Measurements from ENCODE around the gene CCDC138.

The CCDC138 gene

DNA sequence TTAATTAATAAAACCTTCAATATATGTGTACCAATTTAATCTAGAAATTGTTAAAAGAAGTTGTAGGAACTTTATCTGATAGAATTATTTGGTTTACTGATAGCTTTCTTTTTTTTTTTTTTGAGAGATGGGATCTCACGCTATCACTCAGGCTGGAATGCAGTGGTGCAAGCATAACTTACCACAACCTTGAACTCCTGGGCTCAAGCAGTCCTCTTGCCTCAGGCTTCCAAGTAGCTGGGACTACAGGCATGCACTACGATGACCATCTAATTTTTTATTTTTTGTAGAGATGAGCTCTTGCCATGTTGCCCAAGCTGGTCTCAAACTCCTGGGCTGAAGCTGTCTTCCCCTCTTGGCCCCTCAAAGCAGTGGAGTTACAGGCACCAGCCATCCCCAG, 66.8 kb downstream of the CCDC138 start (continued):
- TF ChIP-seq, protein P1, sequence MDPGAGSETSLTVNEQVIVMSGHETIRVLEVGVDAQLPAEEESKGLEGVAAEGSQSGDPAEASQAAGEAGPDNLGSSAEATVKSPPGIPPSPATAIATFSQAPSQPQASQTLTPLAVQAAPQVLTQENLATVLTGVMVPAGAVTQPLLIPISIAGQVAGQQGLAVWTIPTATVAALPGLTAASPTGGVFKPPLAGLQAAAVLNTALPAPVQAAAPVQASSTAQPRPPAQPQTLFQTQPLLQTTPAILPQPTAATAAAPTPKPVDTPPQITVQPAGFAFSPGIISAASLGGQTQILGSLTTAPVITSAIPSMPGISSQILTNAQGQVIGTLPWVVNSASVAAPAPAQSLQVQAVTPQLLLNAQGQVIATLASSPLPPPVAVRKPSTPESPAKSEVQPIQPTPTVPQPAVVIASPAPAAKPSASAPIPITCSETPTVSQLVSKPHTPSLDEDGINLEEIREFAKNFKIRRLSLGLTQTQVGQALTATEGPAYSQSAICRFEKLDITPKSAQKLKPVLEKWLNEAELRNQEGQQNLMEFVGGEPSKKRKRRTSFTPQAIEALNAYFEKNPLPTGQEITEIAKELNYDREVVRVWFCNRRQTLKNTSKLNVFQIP (CRISPR knock-in tag; IDR thresholded peaks at IDR 0.05; ENCODE audit: borderline replicate concordance, low read depth): no peak

DNA sequence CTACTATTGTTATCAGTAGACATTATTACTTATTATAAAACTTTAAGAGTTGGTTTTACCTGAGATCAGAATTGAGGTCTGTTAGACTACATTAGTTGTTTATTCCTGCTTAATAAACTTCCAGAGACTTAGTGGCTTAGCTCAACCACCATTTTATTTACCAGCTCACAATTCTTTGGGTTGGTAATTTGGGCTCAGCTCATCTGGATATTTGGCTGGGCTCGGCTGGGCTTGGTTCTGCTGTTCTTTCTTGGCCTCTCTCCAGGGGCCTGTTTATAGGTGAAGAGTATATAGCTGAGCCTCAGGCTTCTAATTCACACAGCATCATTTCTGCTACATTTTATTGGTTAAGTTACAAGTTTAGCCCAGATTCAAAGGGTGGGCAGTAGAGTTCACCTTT, 67.9 kb downstream of the CCDC138 start:
- TF ChIP-seq, protein P2, sequence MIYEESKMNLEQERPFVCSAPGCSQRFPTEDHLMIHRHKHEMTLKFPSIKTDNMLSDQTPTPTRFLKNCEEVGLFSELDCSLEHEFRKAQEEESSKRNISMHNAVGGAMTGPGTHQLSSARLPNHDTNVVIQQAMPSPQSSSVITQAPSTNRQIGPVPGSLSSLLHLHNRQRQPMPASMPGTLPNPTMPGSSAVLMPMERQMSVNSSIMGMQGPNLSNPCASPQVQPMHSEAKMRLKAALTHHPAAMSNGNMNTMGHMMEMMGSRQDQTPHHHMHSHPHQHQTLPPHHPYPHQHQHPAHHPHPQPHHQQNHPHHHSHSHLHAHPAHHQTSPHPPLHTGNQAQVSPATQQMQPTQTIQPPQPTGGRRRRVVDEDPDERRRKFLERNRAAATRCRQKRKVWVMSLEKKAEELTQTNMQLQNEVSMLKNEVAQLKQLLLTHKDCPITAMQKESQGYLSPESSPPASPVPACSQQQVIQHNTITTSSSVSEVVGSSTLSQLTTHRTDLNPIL (CRISPR knock-in tag; IDR thresholded peaks at IDR 0.05; ENCODE audit: low read depth): no peak
- TF ChIP-seq CSDC2 (CRISPR knock-in tag; IDR thresholded peaks at IDR 0.05): no peak
- TF ChIP-seq, protein P3, sequence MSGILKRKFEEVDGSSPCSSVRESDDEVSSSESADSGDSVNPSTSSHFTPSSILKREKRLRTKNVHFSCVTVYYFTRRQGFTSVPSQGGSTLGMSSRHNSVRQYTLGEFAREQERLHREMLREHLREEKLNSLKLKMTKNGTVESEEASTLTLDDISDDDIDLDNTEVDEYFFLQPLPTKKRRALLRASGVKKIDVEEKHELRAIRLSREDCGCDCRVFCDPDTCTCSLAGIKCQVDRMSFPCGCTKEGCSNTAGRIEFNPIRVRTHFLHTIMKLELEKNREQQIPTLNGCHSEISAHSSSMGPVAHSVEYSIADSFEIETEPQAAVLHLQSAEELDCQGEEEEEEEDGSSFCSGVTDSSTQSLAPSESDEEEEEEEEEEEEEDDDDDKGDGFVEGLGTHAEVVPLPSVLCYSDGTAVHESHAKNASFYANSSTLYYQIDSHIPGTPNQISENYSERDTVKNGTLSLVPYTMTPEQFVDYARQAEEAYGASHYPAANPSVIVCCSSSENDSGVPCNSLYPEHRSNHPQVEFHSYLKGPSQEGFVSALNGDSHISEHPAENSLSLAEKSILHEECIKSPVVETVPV (CRISPR knock-in tag; IDR thresholded peaks at IDR 0.05): no peak
- TF ChIP-seq, protein P4, sequence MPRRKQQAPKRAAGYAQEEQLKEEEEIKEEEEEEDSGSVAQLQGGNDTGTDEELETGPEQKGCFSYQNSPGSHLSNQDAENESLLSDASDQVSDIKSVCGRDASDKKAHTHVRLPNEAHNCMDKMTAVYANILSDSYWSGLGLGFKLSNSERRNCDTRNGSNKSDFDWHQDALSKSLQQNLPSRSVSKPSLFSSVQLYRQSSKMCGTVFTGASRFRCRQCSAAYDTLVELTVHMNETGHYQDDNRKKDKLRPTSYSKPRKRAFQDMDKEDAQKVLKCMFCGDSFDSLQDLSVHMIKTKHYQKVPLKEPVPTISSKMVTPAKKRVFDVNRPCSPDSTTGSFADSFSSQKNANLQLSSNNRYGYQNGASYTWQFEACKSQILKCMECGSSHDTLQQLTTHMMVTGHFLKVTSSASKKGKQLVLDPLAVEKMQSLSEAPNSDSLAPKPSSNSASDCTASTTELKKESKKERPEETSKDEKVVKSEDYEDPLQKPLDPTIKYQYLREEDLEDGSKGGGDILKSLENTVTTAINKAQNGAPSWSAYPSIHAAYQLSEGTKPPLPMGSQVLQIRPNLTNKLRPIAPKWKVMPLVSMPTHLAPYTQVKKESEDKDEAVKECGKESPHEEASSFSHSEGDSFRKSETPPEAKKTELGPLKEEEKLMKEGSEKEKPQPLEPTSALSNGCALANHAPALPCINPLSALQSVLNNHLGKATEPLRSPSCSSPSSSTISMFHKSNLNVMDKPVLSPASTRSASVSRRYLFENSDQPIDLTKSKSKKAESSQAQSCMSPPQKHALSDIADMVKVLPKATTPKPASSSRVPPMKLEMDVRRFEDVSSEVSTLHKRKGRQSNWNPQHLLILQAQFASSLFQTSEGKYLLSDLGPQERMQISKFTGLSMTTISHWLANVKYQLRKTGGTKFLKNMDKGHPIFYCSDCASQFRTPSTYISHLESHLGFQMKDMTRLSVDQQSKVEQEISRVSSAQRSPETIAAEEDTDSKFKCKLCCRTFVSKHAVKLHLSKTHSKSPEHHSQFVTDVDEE (CRISPR knock-in tag; IDR thresholded peaks at IDR 0.05): no peak
- no peak for TF ChIP-seq ZNF565 (CRISPR knock-in tag; conservative IDR thresholded peaks at IDR 0.05; ENCODE audit: low read depth)
- no peak for TF ChIP-seq PPARA (CRISPR knock-in tag; IDR thresholded peaks at IDR 0.05; ENCODE audit: borderline replicate concordance)
- TF ChIP-seq, protein P1 (CRISPR knock-in tag; IDR thresholded peaks at IDR 0.05; ENCODE audit: borderline replicate concordance, low read depth): no peak
- TF ChIP-seq GLIS3 (CRISPR knock-in tag; IDR thresholded peaks at IDR 0.05): no peak
- TF ChIP-seq SNAI2 (CRISPR knock-in tag; IDR thresholded peaks at IDR 0.05): no peak
- no peak for TF ChIP-seq OSR1 (CRISPR knock-in tag; IDR thresholded peaks at IDR 0.05)
- no peak for TF ChIP-seq RARB (CRISPR knock-in tag; IDR thresholded peaks at IDR 0.05)
- TF ChIP-seq TCF4 (CRISPR knock-in tag; IDR thresholded peaks at IDR 0.05; ENCODE audit: borderline replicate concordance): no peak
- TF ChIP-seq ESRRG (CRISPR knock-in tag; IDR thresholded peaks at IDR 0.05): no peak
- no peak for TF ChIP-seq ARNTL (CRISPR knock-in tag; IDR thresholded peaks at IDR 0.05; ENCODE audit: borderline replicate concordance, low read depth)
- TF ChIP-seq, protein P5, sequence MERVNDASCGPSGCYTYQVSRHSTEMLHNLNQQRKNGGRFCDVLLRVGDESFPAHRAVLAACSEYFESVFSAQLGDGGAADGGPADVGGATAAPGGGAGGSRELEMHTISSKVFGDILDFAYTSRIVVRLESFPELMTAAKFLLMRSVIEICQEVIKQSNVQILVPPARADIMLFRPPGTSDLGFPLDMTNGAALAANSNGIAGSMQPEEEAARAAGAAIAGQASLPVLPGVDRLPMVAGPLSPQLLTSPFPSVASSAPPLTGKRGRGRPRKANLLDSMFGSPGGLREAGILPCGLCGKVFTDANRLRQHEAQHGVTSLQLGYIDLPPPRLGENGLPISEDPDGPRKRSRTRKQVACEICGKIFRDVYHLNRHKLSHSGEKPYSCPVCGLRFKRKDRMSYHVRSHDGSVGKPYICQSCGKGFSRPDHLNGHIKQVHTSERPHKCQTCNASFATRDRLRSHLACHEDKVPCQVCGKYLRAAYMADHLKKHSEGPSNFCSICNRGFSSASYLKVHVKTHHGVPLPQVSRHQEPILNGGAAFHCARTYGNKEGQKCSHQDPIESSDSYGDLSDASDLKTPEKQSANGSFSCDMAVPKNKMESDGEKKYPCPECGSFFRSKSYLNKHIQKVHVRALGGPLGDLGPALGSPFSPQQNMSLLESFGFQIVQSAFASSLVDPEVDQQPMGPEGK (CRISPR knock-in tag; IDR thresholded peaks at IDR 0.05; ENCODE audit: borderline replicate concordance): no peak
- no peak for TF ChIP-seq TOX (CRISPR knock-in tag; IDR thresholded peaks at IDR 0.05; ENCODE audit: borderline replicate concordance)
- no peak for TF ChIP-seq ZFP30 (CRISPR knock-in tag; IDR thresholded peaks at IDR 0.05)
- TF ChIP-seq ISL1 (CRISPR knock-in tag; IDR thresholded peaks at IDR 0.05): no peak
- no peak for ATAC-seq

DNA sequence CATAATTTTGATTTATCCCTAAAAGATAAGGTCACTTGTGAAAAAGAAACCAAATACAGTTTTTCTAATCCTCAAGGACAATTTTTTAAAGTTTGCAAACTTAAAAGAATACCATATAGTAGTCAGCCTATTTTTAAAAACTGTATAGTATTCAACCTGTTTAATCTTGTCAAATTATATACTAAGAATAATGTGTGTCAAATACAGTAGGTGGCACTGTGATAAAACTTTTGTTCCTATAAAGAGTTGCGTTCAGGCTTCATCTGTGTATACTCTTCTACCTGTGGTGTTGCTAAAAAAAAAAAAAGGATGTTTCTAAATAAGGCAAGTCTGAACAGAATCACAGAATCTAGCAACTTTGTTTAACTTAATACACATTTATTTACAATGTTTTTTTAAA, 68.6 kb downstream of the CCDC138 start:
- no peak for TF ChIP-seq PPARA (CRISPR knock-in tag; IDR thresholded peaks at IDR 0.05; ENCODE audit: borderline replicate concordance)
- TF ChIP-seq, protein P3 (CRISPR knock-in tag; IDR thresholded peaks at IDR 0.05): no peak
- TF ChIP-seq BACH2 (CRISPR knock-in tag; IDR thresholded peaks at IDR 0.05; ENCODE audit: borderline replicate concordance): no peak
- TF ChIP-seq ZFP3 (CRISPR knock-in tag; IDR thresholded peaks at IDR 0.05): no peak
- ATAC-seq: peak; percentile 71

All from SK-N-SH treated with all-trans-retinoic acid at 6 μM for 48 hours (cell line).